K562 (cell line): Measurements from ENCODE around the gene DNAH17. TPM values are rescaled to one million over a fixed set of nuclear protein-coding genes. Genes with fewer than 3 reads are reported as not detected.

ENCODE experiments used
- ATAC-seq: fragments of 200-7000 bp; cut with Tn5 transposase; 3 replicates; pipeline ENCODE4 v1.9.1; 2020; ENCODE audit warnings: moderate library complexity
- BruUV-seq: library from RNA; stranded (reverse); fragments of 400-500 nt; replicated peaks from 2 replicates; lab custom pipeline; 2021; lab: Mats Ljungman, UMichigan
- CTCF ChIA-PET: fragments of 300-600 bp; formaldehyde crosslinking; extraction: SDS; loops from one replicate; lab custom pipeline; 2021; ENCODE audit warnings: low intra/inter-chr PET ratio; lab: Yijun Ruan, JAX
- POLR2A ChIA-PET: fragments of 300-600, 350-650 bp; sonication (Branson Sonifier 250); formaldehyde crosslinking; extraction: SDS; loops from one replicate; lab custom pipeline; 2021; ENCODE audit warnings: antibody characterized with exemption, inconsistent platforms; lab: Yijun Ruan, JAX
- DNase-seq, 4 experiments: peaks; one replicate each; pipeline versions ENCODE4 v3.0.0 to v3.0.0-alpha.2; 2011 to 2018; ENCODE audit warnings: low spot score in 3 of 4, mixed read lengths in 3 of 4; ENCODE audit errors: extremely low read depth in 1 of 4
- FAIRE-seq: peaks from 2 replicates; lab custom pipeline; 2011; peaks lifted over from hg19 to GRCh38; lab: Jason Lieb, UNC
- H2AFZ ChIP-seq: 2 replicates; pipeline ENCODE4 v1.6.0; 2011; ENCODE audit warnings: low read depth, low read length, control low read depth, inconsistent platforms
- H3K27ac ChIP-seq: fragments of 200-600 bp; 3 replicates; pipeline ENCODE4 v1.8.0; 2011; ENCODE audit warnings: low read depth, mild to moderate bottlenecking, control low read depth, inconsistent platforms, low read length, moderate library complexity, mixed read lengths; ENCODE audit errors: extremely low read depth
- H3K27me3 ChIP-seq, 2 experiments: fragments of 300-600 bp in 1 of 2; 2 replicates in 1 of 2; 3 replicates in 1 of 2; pipeline versions ENCODE4 v1.6.0 to v1.8.0; 2011; ENCODE audit warnings: inconsistent platforms in 2 of 2, low read length in 2 of 2, mild to moderate bottlenecking in 1 of 2, mixed read lengths in 1 of 2, moderate library complexity in 1 of 2; ENCODE audit not compliant: control insufficient read depth in 2 of 2, insufficient read depth in 2 of 2
- H3K36me3 ChIP-seq: fragments of 300-600 bp; 3 replicates; pipeline ENCODE4 v1.8.0; 2011; ENCODE audit warnings: mild to moderate bottlenecking, low read length, inconsistent platforms; ENCODE audit not compliant: control insufficient read depth, insufficient read depth
- H3K4me1 ChIP-seq, 2 experiments: fragments of 200-600 bp in 1 of 2; replicated peaks in 1 of 2; 2 replicates in 1 of 2; 3 replicates in 1 of 2; pipeline versions ENCODE4 v1.5.1 to v1.8.0; 2011; ENCODE audit warnings: inconsistent platforms in 2 of 2, low read length in 2 of 2, mild to moderate bottlenecking in 1 of 2, mixed read lengths in 1 of 2, moderate library complexity in 1 of 2; ENCODE audit not compliant: control insufficient read depth in 2 of 2, insufficient read depth in 2 of 2
- H3K4me2 ChIP-seq: 2 replicates; pipeline ENCODE4 v1.6.1; 2011; ENCODE audit warnings: low read length, control low read depth, inconsistent platforms, mixed read lengths; ENCODE audit not compliant: insufficient read depth
- H3K4me3 ChIP-seq: fragments of 200-600 bp; sonication (generic), shearing (Covaris generic); 2 replicates; pipeline ENCODE4 v1.5.1; 2016; ENCODE audit warnings: control low read depth, inconsistent platforms
- H3K79me2 ChIP-seq: fragments of 200-600 bp; 3 replicates; pipeline ENCODE4 v1.8.0; 2011; ENCODE audit warnings: low read length, inconsistent platforms; ENCODE audit not compliant: control insufficient read depth, insufficient read depth
- H3K9ac ChIP-seq, 2 experiments: 2 replicates each; pipeline versions ENCODE4 v1.6.0 to v1.6.1; 2011; ENCODE audit warnings: low read depth in 2 of 2, low read length in 2 of 2, control low read depth in 1 of 2, inconsistent platforms in 1 of 2, mild to moderate bottlenecking in 1 of 2, mixed read lengths in 1 of 2; ENCODE audit not compliant: insufficient read depth in 1 of 2
- H3K9me1 ChIP-seq: one replicate; pipeline ENCODE4 v1.6.0; 2011; ENCODE audit warnings: inconsistent platforms, mild to moderate bottlenecking, low read length, moderate library complexity; ENCODE audit not compliant: control insufficient read depth, insufficient read depth
- H3K9me3 ChIP-seq: replicated peaks from 2 replicates; pipeline ENCODE4 v1.5.1; 2011; ENCODE audit warnings: low read depth, low read length, inconsistent platforms; ENCODE audit not compliant: control insufficient read depth, insufficient read depth
- H4K20me1 ChIP-seq: replicated peaks from 2 replicates; pipeline ENCODE4 v1.6.1; 2011; ENCODE audit warnings: low read length, inconsistent platforms, mixed read lengths; ENCODE audit not compliant: control insufficient read depth, insufficient read depth
- EHMT2 ChIP-seq: fragments of 450-650 bp; IDR thresholded peaks from 2 replicates; pipeline ENCODE4 v1.6.1; 2018; ENCODE audit warnings: antibody characterized with exemption
- EWSR1 ChIP-seq: fragments of 450-650 bp; IDR thresholded peaks from 2 replicates; pipeline ENCODE4 v1.6.1; 2018; ENCODE audit warnings: borderline replicate concordance, mild to moderate bottlenecking, low read depth, moderate library complexity; ENCODE audit not compliant: partially characterized antibody
- NRF1 ChIP-seq, 2 experiments: fragments of 450-650 bp; IDR thresholded peaks in 1 of 2; conservative IDR thresholded peaks in 1 of 2; 2 replicates each; pipeline ENCODE4 v1.6.1; 2014; ENCODE audit warnings: mild to moderate bottlenecking in 2 of 2
- STAT6 ChIP-seq: sonication (generic); formaldehyde crosslinking; IDR thresholded peaks from 2 replicates; pipeline ENCODE4 v1.8.1; 2023; ENCODE audit warnings: mild to moderate bottlenecking, missing genetic modification reagents
- ZFX ChIP-seq: sonication (generic); formaldehyde crosslinking; IDR thresholded peaks from 2 replicates; pipeline ENCODE4 v1.8.0; 2022; ENCODE audit warnings: mild to moderate bottlenecking, missing genetic modification reagents, moderate library complexity
- WGBS: fragments of 100-300 bp; shearing (Covaris generic); methylation state at CpG from one replicate; pipeline ENCODE4 v1.1.6; 2016; ENCODE audit warnings: low coverage, mixed read lengths; ENCODE audit not compliant: insufficient coverage; ENCODE audit errors: missing lambda C conversion rate; 5-methylcytosine and 5-hydroxymethylcytosine counted together
- in situ Hi-C: fragments of 300-500 bp; cut with MboI; formaldehyde crosslinking; loops from 4 replicates; pipeline ENCODE4 v1.15.0; 2018; ENCODE audit warnings: inconsistent platforms, mixed read lengths
- intact Hi-C: fragments of 100-400 bp; cut with micrococcal nuclease; formaldehyde crosslinking; loops from 2 replicates; pipeline ENCODE4 v1.14.2; 2022
- polyA plus RNA-seq, 8 experiments: library from polyadenylated mRNA; depleted of rRNA in 4 of 8; stranded (reverse) in 5 of 8; unstranded in 3 of 8; fragments of >200 nt; fragmentation: Nextera tagmentation in 2 of 8; fragmentation: Illumina TruSeq in 1 of 8; extraction: Ambion mirVana in 2 of 8; extraction: Trizol in 1 of 8; gene quantifications; 2 replicates each; pipeline versions ENCODE4 v1.2.1 to v1.2.3, GENCODE V29; 2011 to 2014; ENCODE audit warnings: inconsistent platforms in 1 of 8, missing spikeins in 1 of 8
- total RNA-seq, 7 experiments: library from RNA; depleted of rRNA in 6 of 7; stranded (reverse); fragments of >200 nt in 6 of 7; fragmentation: Illumina TruSeq in 2 of 7; extraction: Trizol in 2 of 7; gene quantifications; 2 replicates each; pipeline versions ENCODE4 v1.2.1 to v1.2.3, GENCODE V29; 2011 to 2021; ENCODE audit warnings: low replicate concordance in 1 of 7

The DNAH17 gene
- total and polyA plus RNA-seq, 9 of the 15 experiments (the other 6 are each of a cell fraction or from before 2014, with no cell fraction given) = under 0.01 to 0.06 (median 0.03) TPM; not detected in 5

GRCh38 chr17:78433013-78433727, 144.0 kb downstream of the DNAH17 start:
- Histone ChIP-seq H3K9me1 (no peaks in the 10 kb centered on the region), H3K27ac (no peak overlapping the region), H4K20me1 (0 out of 2 replicates have a peak, but pooled peaks cover 4% of the 10 kb centered on the region), H3K36me3 (0 out of 3 replicates have a peak, but pooled peaks cover 2% of the 10 kb centered on the region), H3K4me2 (no peak overlapping the region), H3K9ac (no peak overlapping the region; a peak in 1 of 4 replicates), H3K4me1 (peaks cover 0 to 9% of the 10 kb centered on the region in 2 experiments; a peak in 1 of 5 replicates), H3K79me2 (no peaks in the 10 kb centered on the region), H3K27me3 (peaks cover 0 to 23% of the 10 kb centered on the region in 2 experiments; a peak in 2 of 5 replicates), H2AFZ (no peak overlapping the region), H3K4me3 (no peak overlapping the region), H3K9me3 (no peaks in the 10 kb centered on the region)
- in situ Hi-C loops = no loop called here
- CTCF ChIA-PET = no interaction called here
- no peak for FAIRE-seq
- TF ChIP-seq ZFX (CRISPR knock-in tag) = no peak
- no peak for TF ChIP-seq NRF1 (conservative IDR thresholded peaks at IDR 0.05 in 1 of 2, IDR thresholded peaks at IDR 0.05 in 1 of 2)
- no peak for TF ChIP-seq STAT6 (CRISPR knock-in tag)
- TF ChIP-seq EWSR1 = no peak
- TF ChIP-seq EHMT2 = no peak
- WGBS = 31% methylated on average over 20 of the region's 20 CpGs
- intact Hi-C loops = no loop called here
- no TSS peak for BruUV-seq
- no peak for DNase-seq
- POLR2A ChIA-PET = interaction anchor here (0.5 to 1.3 kb wide), 3 partner anchors 11 to 187 kb away, joined by 3 to 4 read pairs (median 3); no protein-coding TSS in a partner anchor
- ATAC-seq = no peak
